Adrenal gland (tissue), 12 donors: Measurements from ENCODE around the gene PNPO. TPM values are rescaled to one million over a fixed set of nuclear protein-coding genes. Genes with fewer than 3 reads are reported as not detected.
"Not testable (repeated sequence)": the region's sequence is repeated elsewhere in the genome, so short reads cannot be mapped to it uniquely, and the experiment has no call there.

Source experiments
- DNase-seq, 7 donors: peaks; one replicate each; pipeline ENCODE4 v3.0.0-alpha.2; 2019 to 2020
- H3K27ac ChIP-seq, 5 donors: fragments of 200-600 bp; sonication (generic) in 4 of 5; 1 replicate in 3 of 5; 2 replicates in 2 of 5; pipeline versions ENCODE4 v1.5.1 to v1.8.0; 2016 to 2020; ENCODE audit warnings: mild to moderate bottlenecking in 1 of 5
- H3K27me3 ChIP-seq: fragments of 200-600 bp; 2 replicates; pipeline ENCODE4 v1.8.0; 2021
- H3K36me3 ChIP-seq, 2 donors: fragments of 200-600 bp; replicated peaks in 1 of 2; 1 replicate in 1 of 2; 2 replicates in 1 of 2; pipeline versions ENCODE4 v1.5.1 to v1.8.0; 2018 to 2022
- H3K4me1 ChIP-seq, 2 donors: fragments of 200-600 bp; replicated peaks in 1 of 2; 1 replicate in 1 of 2; 2 replicates in 1 of 2; pipeline versions ENCODE4 v1.5.1 to v1.8.0; 2018 to 2021
- H3K4me3 ChIP-seq, 4 donors: fragments of 200-600 bp; sonication (generic) in 3 of 4; one replicate each; pipeline ENCODE4 v1.5.1; 2016 to 2018
- H3K9me3 ChIP-seq, 3 donors: fragments of 200-600 bp; sonication (generic) in 1 of 3; replicated peaks in 1 of 3; 1 replicate in 2 of 3; 2 replicates in 1 of 3; pipeline versions ENCODE4 v1.5.1 to v1.8.0; 2016 to 2021
- POLR2A ChIP-seq, 2 donors: fragments of 450-650 bp; IDR thresholded peaks; one replicate each; pipeline ENCODE4 v1.6.1; 2017; ENCODE audit warnings: antibody characterized with exemption in 2 of 2, mild to moderate bottlenecking in 2 of 2, moderate library complexity in 1 of 2
- WGBS, 4 donors: extraction: QIAGEN DNeasy Blood & Tissue Kit in 2 of 4; methylation state at CpG; one replicate each; pipeline versions ENCODE4 v1.1.5 to v1.1.7; 2013 to 2017; 5-methylcytosine and 5-hydroxymethylcytosine counted together
- intact Hi-C, 2 donors: fragments of 100-400 bp; cut with DNase I; formaldehyde crosslinking; loops; one replicate each; pipeline versions ENCODE4 v1.14.1 to v1.15.0; 2022 to 2023
- polyA plus RNA-seq, 3 donors: library from polyadenylated mRNA; stranded (reverse); fragments of 200-250 nt in 2 of 3; fragments of 350-450 nt in 1 of 3; fragmentation: Illumina TruSeq in 1 of 3; extraction: RNeasy Lipid Tissue Mini Kit (QIAGEN cat#74804) in 1 of 3; gene quantifications; one replicate each; pipeline ENCODE4 v1.2.3, GENCODE V29; 2013 to 2014
- total RNA-seq, 9 donors: library from RNA; depleted of rRNA in 4 of 9; stranded (reverse); fragments of >200 nt in 4 of 9; fragments of 120-200 nt in 1 of 9; fragmentation: NEBNext Ultra II Directional in 1 of 9; extraction: Animal tissue kit (Norgen Biotek cat#: 25700) in 1 of 9; gene quantifications; one replicate each; pipeline versions ENCODE4 v1.1.0 to v1.2.4, GENCODE V29; 2013 to 2023
- TF ChIP-seq, protein P1 (sequence below), 6 experiments: fragments of 450-650 bp in 4 of 6; fragments of 200-600 bp in 2 of 6; sonication (generic) in 1 of 6; IDR thresholded peaks; 1 replicate in 5 of 6; 2 replicates in 1 of 6; pipeline versions ENCODE4 v1.5.1 to v1.8.0; 2016 to 2021; ENCODE audit warnings: antibody characterized with exemption in 6 of 6, mild to moderate bottlenecking in 2 of 6, moderate library complexity in 1 of 6
- donor health status: healthy with polysubstance abuse.
- donor health status: Bipolar disorder and iron deficiency.
- donor health status: DM: yes; HTN: yes; CAD: no.
- donor health status: DM: no; HTN: no; CAD: no.
- donor health status: DM: no; HTN: no; CAD: no.
- donor health status: DM: yes; HTN: yes; CAD: no.

The PNPO gene
- total and polyA plus RNA-seq, 12 donors, result 19.7 to 91.5 (median 52.4) TPM

DNA sequence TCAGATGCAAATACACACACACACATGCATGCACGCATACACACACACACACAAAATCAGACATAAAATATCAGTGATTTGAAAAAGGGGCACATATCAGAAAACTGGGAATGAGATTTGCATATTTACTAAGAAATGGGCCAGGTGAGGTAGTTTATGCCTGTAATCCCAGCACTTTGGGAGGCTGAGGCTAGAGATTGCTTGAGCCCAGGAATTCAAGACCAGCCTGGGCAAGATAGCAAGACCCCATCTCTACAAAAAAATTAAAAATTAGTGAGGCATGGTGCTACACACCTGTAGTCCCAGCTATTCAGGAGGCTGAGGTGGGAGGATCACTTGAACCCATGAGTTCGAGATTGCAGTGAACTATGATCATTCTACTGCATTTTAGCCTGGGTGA, 22.4 kb upstream of the PNPO start:
- H3K4me1 ChIP-seq, result peaks cover 0 to 6% of the 10 kb centered on the region in 2 donors
- no peak overlapping the region for H3K4me3 ChIP-seq
- TF ChIP-seq, protein P1, sequence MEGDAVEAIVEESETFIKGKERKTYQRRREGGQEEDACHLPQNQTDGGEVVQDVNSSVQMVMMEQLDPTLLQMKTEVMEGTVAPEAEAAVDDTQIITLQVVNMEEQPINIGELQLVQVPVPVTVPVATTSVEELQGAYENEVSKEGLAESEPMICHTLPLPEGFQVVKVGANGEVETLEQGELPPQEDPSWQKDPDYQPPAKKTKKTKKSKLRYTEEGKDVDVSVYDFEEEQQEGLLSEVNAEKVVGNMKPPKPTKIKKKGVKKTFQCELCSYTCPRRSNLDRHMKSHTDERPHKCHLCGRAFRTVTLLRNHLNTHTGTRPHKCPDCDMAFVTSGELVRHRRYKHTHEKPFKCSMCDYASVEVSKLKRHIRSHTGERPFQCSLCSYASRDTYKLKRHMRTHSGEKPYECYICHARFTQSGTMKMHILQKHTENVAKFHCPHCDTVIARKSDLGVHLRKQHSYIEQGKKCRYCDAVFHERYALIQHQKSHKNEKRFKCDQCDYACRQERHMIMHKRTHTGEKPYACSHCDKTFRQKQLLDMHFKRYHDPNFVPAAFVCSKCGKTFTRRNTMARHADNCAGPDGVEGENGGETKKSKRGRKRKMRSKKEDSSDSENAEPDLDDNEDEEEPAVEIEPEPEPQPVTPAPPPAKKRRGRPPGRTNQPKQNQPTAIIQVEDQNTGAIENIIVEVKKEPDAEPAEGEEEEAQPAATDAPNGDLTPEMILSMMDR (IDR thresholded peaks at IDR 0.05), result no peak
- TF ChIP-seq POLR2A (IDR thresholded peaks at IDR 0.05), result no peak
- 93 to 96% (median 94%) methylated on average over 2 of the region's 2 CpGs for WGBS, 4 donors
- DNase-seq, result no peak
- intact Hi-C loops, result no loop called here
- H3K9me3 ChIP-seq, result no peaks in the 10 kb centered on the region
- H3K27ac ChIP-seq, result no peak overlapping the region
- H3K36me3 ChIP-seq, result peaks cover 0 to 21% of the 10 kb centered on the region in 2 donors
- no peaks in the 10 kb centered on the region for H3K27me3 ChIP-seq

DNA sequence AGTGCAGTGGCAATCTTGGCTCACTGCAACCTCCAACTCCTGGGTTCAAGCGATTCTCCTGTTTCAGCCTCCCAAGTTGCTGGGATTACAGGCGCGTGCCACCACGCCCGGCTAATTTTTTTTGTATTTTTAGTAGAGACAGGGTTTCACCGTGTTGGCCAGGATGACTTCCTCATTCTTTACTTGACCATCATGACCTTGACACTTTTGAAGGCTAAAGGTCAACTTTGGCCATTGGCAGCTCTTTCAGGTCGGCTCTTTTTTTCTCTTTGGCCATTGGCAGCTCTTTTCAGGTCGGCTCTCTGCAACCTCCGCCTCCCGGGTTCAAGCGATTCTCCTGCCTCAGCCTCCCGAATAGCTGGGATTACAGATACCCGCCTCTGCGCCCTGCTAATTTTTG, 21.5 kb upstream of the PNPO start:
- intact Hi-C loops, result not testable (repeated sequence)
- 91 to 93% (median 92%) methylated on average over 14 of the region's 14 CpGs for WGBS, 4 donors
- peaks cover 0 to 27% of the 10 kb centered on the region in 2 donors for H3K36me3 ChIP-seq

DNA sequence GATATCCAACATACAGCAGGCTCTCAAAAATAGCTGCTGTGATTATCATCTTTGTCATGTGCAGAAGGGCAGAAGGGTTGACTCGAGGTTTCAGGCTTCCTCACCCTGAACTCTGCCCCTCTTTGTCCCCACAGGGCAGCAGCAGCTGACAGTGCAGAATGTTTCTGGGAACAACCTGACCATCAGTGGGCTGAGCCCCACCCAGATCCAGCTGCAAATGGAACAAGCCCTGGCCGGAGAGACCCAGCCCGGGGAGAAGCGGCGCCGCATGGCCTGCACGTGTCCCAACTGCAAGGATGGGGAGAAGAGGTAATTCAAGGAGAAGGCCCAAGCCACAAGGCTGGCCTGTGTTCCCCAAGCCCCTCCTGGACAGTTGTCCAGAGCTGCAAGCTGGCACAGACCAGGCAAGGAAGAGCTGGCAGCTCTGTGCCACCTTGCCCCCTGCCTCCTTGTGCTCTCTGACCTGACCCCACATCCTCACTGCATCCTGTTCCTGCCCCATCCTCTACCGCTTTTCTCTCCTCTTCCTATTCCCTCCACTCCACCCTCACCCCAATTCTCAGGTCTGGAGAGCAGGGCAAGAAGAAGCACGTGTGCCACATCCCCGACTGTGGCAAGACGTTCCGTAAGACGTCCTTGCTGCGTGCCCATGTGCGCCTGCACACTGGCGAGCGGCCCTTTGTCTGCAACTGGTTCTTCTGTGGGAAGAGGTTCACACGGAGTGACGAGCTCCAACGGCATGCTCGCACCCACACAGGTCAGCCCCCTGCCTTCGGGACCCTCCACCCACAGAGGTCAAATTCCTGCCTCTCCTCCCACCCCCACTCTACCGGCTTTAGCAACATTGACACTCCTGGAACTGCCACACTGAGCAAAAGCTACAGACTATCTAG, 16.3 kb upstream of the PNPO start:
- Histone ChIP-seq H3K27me3 (no peaks in the 10 kb centered on the region), H3K4me1 (peaks cover 0 to 8% of the 10 kb centered on the region in 2 donors), H3K27ac (no peak overlapping the region), H3K4me3 (no peak overlapping the region), H3K36me3 (peaks cover 0 to 53% of the 10 kb centered on the region in 2 donors), H3K9me3 (no peaks in the 10 kb centered on the region)
- intact Hi-C loops, result no loop called here
- TF ChIP-seq, protein P1 (IDR thresholded peaks at IDR 0.05), result no peak
- TF ChIP-seq POLR2A (IDR thresholded peaks at IDR 0.05), result no peak
- WGBS, 4 donors, result 85 to 92% (median 87%) methylated on average over 23 of the region's 23 CpGs
- DNase-seq, result no peak

More for the DNA sequence above, 21.5 kb upstream of the PNPO start:
- not testable (repeated sequence) for H3K4me1 ChIP-seq, H3K27me3 ChIP-seq, H3K4me3 ChIP-seq, DNase-seq, H3K9me3 ChIP-seq, H3K27ac ChIP-seq

DNA sequence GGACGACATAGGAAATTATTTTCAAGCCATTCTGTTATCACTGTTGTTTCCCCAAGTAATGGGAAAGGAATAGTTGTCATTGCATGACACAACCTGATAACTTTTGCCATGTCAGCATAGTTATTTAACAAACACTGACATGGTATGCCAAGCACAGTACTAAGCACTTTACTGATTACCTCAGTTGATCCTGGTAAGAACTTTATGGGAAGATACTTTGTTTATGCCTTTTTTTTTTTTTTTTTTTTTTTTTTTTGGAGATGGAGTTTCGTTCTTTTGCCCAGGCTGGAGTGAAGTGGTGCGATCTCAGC, 15.7 kb upstream of the PNPO start:
- no peaks in the 10 kb centered on the region for H3K9me3 ChIP-seq
- peaks cover 0 to 57% of the 10 kb centered on the region in 2 donors for H3K36me3 ChIP-seq
- TF ChIP-seq, protein P1 (IDR thresholded peaks at IDR 0.05), result no peak
- TF ChIP-seq POLR2A (IDR thresholded peaks at IDR 0.05), result no peak
- no peak overlapping the region for H3K4me3 ChIP-seq
- DNase-seq, result no peak
- peaks cover 0 to 8% of the 10 kb centered on the region in 2 donors for H3K4me1 ChIP-seq
- WGBS, 4 donors, result 86 to 92% (median 88%) methylated on average over 3 of the region's 3 CpGs
- no peaks in the 10 kb centered on the region for H3K27me3 ChIP-seq
- H3K27ac ChIP-seq, result no peak overlapping the region
- intact Hi-C loops, result no loop called here
